Measurements from ENCODE around the gene HSPB7.
"Not testable (repeated sequence)": the region's sequence is repeated elsewhere in the genome, so short reads cannot be mapped to it uniquely, and the experiment has no call there.

The HSPB7 gene

GRCh38 chr1:16021681-16022080, 3.8 kb upstream of the HSPB7 start, which contains the start of gene CLCNKA:
TSS of gene CLCNKA (plus strand) at chr1:16022036. CDS start at chr1:16022620, 584 bp downstream.
- Histone ChIP-seq H3K79me2 (ENCODE audit: insufficient read depth, low read length) (no peaks in the 10 kb centered on the region), H4K20me1 (ENCODE audit: insufficient read depth, low read length, poor library complexity, severe bottlenecking) (no peaks in the 10 kb centered on the region), H3K9me2 (replicated peaks; ENCODE audit: low read depth, low read length) (no peaks in the 10 kb centered on the region), H3K9ac (ENCODE audit: low read depth, low read length, poor library complexity, severe bottlenecking) (no peak within 1 kb of the TSS), H2AFZ (ENCODE audit: low read length) (no peak within 1 kb of the TSS), H3K9me3 (ENCODE audit: insufficient read depth, low read depth, low read length) (no peaks in the 10 kb centered on the region), H3K36me3 (ENCODE audit: insufficient read depth, low read length) (no peaks in the 10 kb centered on the region), H3K27me3 (ENCODE audit: insufficient read depth, low read length, poor library complexity, severe bottlenecking) (no peaks in the 10 kb centered on the region), H3F3A (ENCODE audit: low read depth) (no peaks in the 10 kb centered on the region), H3K4me1 (ENCODE audit: insufficient read depth, low read length, poor library complexity, severe bottlenecking) (no peaks in the 10 kb centered on the region), H3K4me2 (ENCODE audit: low read depth, low read length, poor library complexity, severe bottlenecking) (no peak within 1 kb of the TSS), H3K4me3 (ENCODE audit: low read length, poor library complexity, severe bottlenecking) (no peak within 1 kb of the TSS)
- TF ChIP-seq CTCF (conservative IDR thresholded peaks at IDR 0.05; ENCODE audit: low read length) = no peak
- no peak for TF ChIP-seq EZH2phosphoT487 (IDR thresholded peaks at IDR 0.05; ENCODE audit: borderline replicate concordance)

- H3K9me2 ChIP-seq (replicated peaks; ENCODE audit: low read depth, low read length); H3K4me1 ChIP-seq (ENCODE audit: insufficient read depth, low read length, poor library complexity, severe bottlenecking); H3K36me3 ChIP-seq (ENCODE audit: insufficient read depth, low read length); H3K9me3 ChIP-seq (ENCODE audit: insufficient read depth, low read depth, low read length); H3K4me2 ChIP-seq (ENCODE audit: low read depth, low read length, poor library complexity, severe bottlenecking); H3K79me2 ChIP-seq (ENCODE audit: insufficient read depth, low read length); H3K9ac ChIP-seq (ENCODE audit: low read depth, low read length, poor library complexity, severe bottlenecking); H4K20me1 ChIP-seq (ENCODE audit: insufficient read depth, low read length, poor library complexity, severe bottlenecking); H3F3A ChIP-seq (ENCODE audit: low read depth); H3K27me3 ChIP-seq (ENCODE audit: insufficient read depth, low read length, poor library complexity, severe bottlenecking); H2AFZ ChIP-seq (ENCODE audit: low read length); H3K4me3 ChIP-seq (ENCODE audit: low read length, poor library complexity, severe bottlenecking): not testable (repeated sequence)
These were observed 3.0 kb upstream of the HSPB7 start for GRCh38 chr1:16020878-16021277.

GRCh38 chr1:16020325-16020724, 2.5 kb upstream of the HSPB7 start:
- H3K9me2 ChIP-seq (replicated peaks; ENCODE audit: low read depth, low read length) = no peaks in the 10 kb centered on the region
- no peaks in the 10 kb centered on the region for H4K20me1 ChIP-seq (ENCODE audit: insufficient read depth, low read length, poor library complexity, severe bottlenecking)
- H3F3A ChIP-seq (ENCODE audit: low read depth) = no peaks in the 10 kb centered on the region
- no peak overlapping the region for H3K4me2 ChIP-seq (ENCODE audit: low read depth, low read length, poor library complexity, severe bottlenecking)
- no peak overlapping the region for H3K4me3 ChIP-seq (ENCODE audit: low read length, poor library complexity, severe bottlenecking)
- H3K79me2 ChIP-seq (ENCODE audit: insufficient read depth, low read length) = no peaks in the 10 kb centered on the region
- H3K9me3 ChIP-seq (ENCODE audit: insufficient read depth, low read depth, low read length) = no peaks in the 10 kb centered on the region
- no peak for TF ChIP-seq EZH2phosphoT487 (IDR thresholded peaks at IDR 0.05; ENCODE audit: borderline replicate concordance)
- TF ChIP-seq CTCF (conservative IDR thresholded peaks at IDR 0.05; ENCODE audit: low read length) = no peak
- H3K27me3 ChIP-seq (ENCODE audit: insufficient read depth, low read length, poor library complexity, severe bottlenecking) = no peaks in the 10 kb centered on the region
- H3K9ac ChIP-seq (ENCODE audit: low read depth, low read length, poor library complexity, severe bottlenecking) = no peak overlapping the region
- no peaks in the 10 kb centered on the region for H3K4me1 ChIP-seq (ENCODE audit: insufficient read depth, low read length, poor library complexity, severe bottlenecking)
- H2AFZ ChIP-seq (ENCODE audit: low read length) = no peak overlapping the region
- no peaks in the 10 kb centered on the region for H3K36me3 ChIP-seq (ENCODE audit: insufficient read depth, low read length)

GRCh38 chr1:16019644-16020277, 1.9 kb upstream of the HSPB7 start:
- Histone ChIP-seq H3K4me1 (ENCODE audit: insufficient read depth, low read length, poor library complexity, severe bottlenecking) (no peaks in the 10 kb centered on the region), H3K36me3 (ENCODE audit: insufficient read depth, low read length) (no peaks in the 10 kb centered on the region), H3K9me3 (ENCODE audit: insufficient read depth, low read depth, low read length) (no peaks in the 10 kb centered on the region), H3K4me2 (ENCODE audit: low read depth, low read length, poor library complexity, severe bottlenecking) (no peak overlapping the region), H4K20me1 (ENCODE audit: insufficient read depth, low read length, poor library complexity, severe bottlenecking) (no peaks in the 10 kb centered on the region), H3K9me2 (replicated peaks; ENCODE audit: low read depth, low read length) (no peaks in the 10 kb centered on the region), H3K9ac (ENCODE audit: low read depth, low read length, poor library complexity, severe bottlenecking) (no peak overlapping the region), H3F3A (ENCODE audit: low read depth) (no peaks in the 10 kb centered on the region), H3K79me2 (ENCODE audit: insufficient read depth, low read length) (no peaks in the 10 kb centered on the region), H3K27me3 (ENCODE audit: insufficient read depth, low read length, poor library complexity, severe bottlenecking) (no peaks in the 10 kb centered on the region), H3K4me3 (ENCODE audit: low read length, poor library complexity, severe bottlenecking) (no peak overlapping the region), H2AFZ (ENCODE audit: low read length) (no peak overlapping the region)
- TF ChIP-seq CTCF (conservative IDR thresholded peaks at IDR 0.05; ENCODE audit: low read length) = no peak
- TF ChIP-seq EZH2phosphoT487 (IDR thresholded peaks at IDR 0.05; ENCODE audit: borderline replicate concordance) = no peak

Data from Loucy (cell line).